Neural crest cell (in vitro differentiated cells): Measurements from ENCODE around the gene UBL4B. TPM values are rescaled to one million over a fixed set of nuclear protein-coding genes. Genes with fewer than 3 reads are reported as not detected.
A peak's percentile ranks its signal among the peaks of the same experiment; 100 is the strongest.
"Not testable (repeated sequence)": the region's sequence is repeated elsewhere in the genome, so short reads cannot be mapped to it uniquely, and the experiment has no call there.

Source experiments
- DNase-seq: peaks from one replicate; pipeline ENCODE4 v3.0.0; 2021; ENCODE audit warnings: low read depth, mixed read lengths, low spot score
- H3K27ac Mint-ChIP-seq: one replicate; pipeline ENCODE4 v1.8.0; 2021; ENCODE audit warnings: mild to moderate bottlenecking, mixed read lengths; ENCODE audit not compliant: unreplicated experiment
- H3K27me3 Mint-ChIP-seq: 2 replicates; pipeline ENCODE4 v1.8.0; 2021; ENCODE audit warnings: low read depth, mild to moderate bottlenecking, mixed read lengths
- H3K36me3 Mint-ChIP-seq: 2 replicates; pipeline ENCODE4 v1.8.0; 2021; ENCODE audit warnings: low read depth, mild to moderate bottlenecking, mixed read lengths
- H3K4me1 Mint-ChIP-seq: 2 replicates; pipeline ENCODE4 v1.8.0; 2021; ENCODE audit warnings: mixed read lengths
- H3K4me3 Mint-ChIP-seq: one replicate; pipeline ENCODE4 v1.8.0; 2021; ENCODE audit warnings: mild to moderate bottlenecking, mixed read lengths
- H3K9me3 Mint-ChIP-seq: 2 replicates; pipeline ENCODE4 v1.8.0; 2021; ENCODE audit warnings: mixed read lengths
- total RNA-seq: library from RNA; stranded (reverse); gene quantifications from 2 replicates; pipeline ENCODE4 v1.2.1, GENCODE V29; 2021
- TF ChIP-seq, protein P1 (sequence below): fragments of 200-600 bp; sonication (generic); conservative IDR thresholded peaks from 2 replicates; pipeline ENCODE4 v1.5.0; 2021; ENCODE audit warnings: antibody characterized with exemption, mild to moderate bottlenecking

The UBL4B gene
- total RNA-seq, 1 donor from 2014 or later: not detected

DNA sequence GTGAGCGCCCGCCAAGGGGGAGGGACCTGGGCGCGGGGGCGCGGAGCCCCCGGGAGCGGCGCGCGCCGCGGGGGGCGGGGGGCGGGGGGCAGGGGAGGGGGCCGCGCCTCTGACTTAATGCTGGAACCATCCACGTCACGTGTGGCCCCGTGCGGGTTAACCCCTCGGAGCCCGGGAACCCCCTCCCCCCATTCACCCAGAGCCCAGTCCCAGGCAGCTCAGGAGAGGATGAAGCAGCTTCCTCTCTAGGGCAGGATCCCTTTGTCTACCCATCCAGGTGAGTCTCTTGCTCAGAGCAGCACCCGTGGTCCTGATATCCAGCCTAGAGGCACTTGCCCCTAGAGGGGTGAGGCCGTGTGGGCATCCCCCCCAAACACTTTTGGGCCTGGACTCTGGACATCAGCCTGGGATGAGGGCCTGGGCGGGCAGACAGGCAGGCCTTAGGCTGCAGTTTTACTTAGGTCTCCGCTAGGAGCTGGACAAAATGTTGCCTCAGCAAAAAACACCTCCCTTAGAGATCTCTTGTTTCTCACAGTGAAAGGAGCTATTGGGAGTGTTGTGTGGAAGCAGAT is 41.5 kb upstream of the UBL4B start, which contains the start of gene ALX3:
Gene ALX3 (minus strand): TSS at position 2 of the 572 bp plus-strand sequence. CDS start 60 bp downstream, outside the sequence.
- Mint-ChIP-seq H3K27me3 (peaks cover 93% of the 10 kb centered on the region), H3K36me3 (no peaks in the 10 kb centered on the region), H3K4me3 (peak within 1 kb of the TSS; percentile 39), H3K4me1 (peaks cover 5% of the 10 kb centered on the region), H3K9me3 (no peaks in the 10 kb centered on the region), H3K27ac (no peak within 1 kb of the TSS)
- DNase-seq: no peak
- TF ChIP-seq, protein P1, sequence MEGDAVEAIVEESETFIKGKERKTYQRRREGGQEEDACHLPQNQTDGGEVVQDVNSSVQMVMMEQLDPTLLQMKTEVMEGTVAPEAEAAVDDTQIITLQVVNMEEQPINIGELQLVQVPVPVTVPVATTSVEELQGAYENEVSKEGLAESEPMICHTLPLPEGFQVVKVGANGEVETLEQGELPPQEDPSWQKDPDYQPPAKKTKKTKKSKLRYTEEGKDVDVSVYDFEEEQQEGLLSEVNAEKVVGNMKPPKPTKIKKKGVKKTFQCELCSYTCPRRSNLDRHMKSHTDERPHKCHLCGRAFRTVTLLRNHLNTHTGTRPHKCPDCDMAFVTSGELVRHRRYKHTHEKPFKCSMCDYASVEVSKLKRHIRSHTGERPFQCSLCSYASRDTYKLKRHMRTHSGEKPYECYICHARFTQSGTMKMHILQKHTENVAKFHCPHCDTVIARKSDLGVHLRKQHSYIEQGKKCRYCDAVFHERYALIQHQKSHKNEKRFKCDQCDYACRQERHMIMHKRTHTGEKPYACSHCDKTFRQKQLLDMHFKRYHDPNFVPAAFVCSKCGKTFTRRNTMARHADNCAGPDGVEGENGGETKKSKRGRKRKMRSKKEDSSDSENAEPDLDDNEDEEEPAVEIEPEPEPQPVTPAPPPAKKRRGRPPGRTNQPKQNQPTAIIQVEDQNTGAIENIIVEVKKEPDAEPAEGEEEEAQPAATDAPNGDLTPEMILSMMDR: no peak

DNA sequence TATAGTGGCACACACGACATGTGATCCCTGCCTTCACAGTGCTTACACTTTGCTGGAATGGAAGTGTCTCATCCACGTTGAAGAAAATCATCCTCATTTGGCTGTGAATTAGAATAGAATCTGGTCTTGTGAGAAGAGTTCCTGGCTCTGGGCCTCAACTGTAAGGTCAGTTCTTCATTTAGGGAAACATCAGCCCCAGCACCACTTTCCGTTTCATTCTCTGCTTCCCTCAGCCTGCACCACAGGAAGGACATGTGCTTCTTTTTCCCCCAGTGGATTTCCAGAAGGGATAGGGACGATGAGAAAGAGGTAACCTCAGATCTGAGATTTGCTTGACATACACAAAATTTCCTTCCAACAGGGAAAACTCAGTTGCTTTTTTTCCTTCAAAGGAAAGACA is 38.1 kb upstream of the UBL4B start:
- H3K36me3 Mint-ChIP-seq: no peaks in the 10 kb centered on the region
- no peak for DNase-seq
- H3K27me3 Mint-ChIP-seq: peaks cover 89% of the 10 kb centered on the region
- H3K27ac Mint-ChIP-seq: no peak overlapping the region
- TF ChIP-seq, protein P1: no peak
- H3K9me3 Mint-ChIP-seq: no peaks in the 10 kb centered on the region
- H3K4me1 Mint-ChIP-seq: no peaks in the 10 kb centered on the region
- no peak overlapping the region for H3K4me3 Mint-ChIP-seq

DNA sequence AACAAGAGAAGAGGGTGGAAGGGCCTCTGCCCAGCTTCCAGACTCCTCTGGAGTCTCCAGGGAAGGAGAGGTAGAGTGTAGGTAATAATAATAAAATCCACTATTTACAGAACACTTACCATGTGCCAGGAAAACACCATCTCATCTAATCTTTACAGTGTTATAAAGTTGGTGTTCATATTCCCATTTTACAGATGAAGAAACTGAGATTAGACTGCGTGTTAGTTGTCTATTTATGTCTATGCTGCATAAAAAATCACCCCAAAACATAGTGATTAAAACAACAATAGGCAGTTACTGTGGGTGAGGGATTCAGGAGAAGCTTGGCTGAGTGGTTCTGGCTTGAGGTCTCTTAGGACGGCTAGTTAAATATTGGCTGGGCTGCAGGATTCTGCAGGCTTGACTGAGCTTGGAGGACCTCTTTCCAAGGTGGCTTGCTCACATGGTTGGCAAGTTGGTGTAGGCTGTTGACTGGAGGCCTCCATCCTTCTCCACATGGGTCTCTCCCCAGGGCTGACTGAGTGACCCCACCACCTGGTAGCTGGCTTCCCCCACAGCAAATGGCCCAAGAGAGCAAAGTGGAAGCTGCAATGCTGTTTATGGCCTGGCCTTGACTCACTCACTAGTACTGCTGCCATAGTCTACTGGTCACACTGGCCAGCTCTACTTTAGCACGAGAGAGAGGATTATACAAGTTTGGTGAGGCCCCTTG is 35.3 kb upstream of the UBL4B start:
- Mint-ChIP-seq H3K9me3 (no peaks in the 10 kb centered on the region), H3K4me3 (no peak overlapping the region), H3K36me3 (no peaks in the 10 kb centered on the region), H3K4me1 (no peaks in the 10 kb centered on the region), H3K27ac (no peak overlapping the region), H3K27me3 (peaks cover 89% of the 10 kb centered on the region)
- DNase-seq: no peak
- TF ChIP-seq, protein P1: no peak

DNA sequence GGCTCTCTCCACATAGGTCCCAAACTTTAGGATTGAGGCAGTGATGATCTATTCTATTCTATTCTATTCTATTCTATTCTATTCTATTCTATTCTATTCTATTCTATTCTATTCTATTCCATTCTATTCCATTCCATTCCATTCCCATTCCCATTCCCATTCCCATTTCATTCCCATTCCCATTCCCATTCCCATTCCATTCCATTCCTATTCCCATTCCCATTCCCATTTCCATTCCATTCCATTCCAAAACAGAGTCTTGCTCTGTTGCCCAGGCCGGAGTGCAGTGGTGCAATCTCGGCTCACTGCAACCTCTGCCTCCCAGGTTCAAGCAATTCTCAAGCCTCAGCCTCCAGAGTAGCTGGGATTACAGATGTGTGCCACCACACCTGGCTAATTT is 32.2 kb upstream of the UBL4B start:
- H3K27me3 Mint-ChIP-seq: peaks cover 90% of the 10 kb centered on the region
- H3K4me3 Mint-ChIP-seq, H3K27ac Mint-ChIP-seq, DNase-seq, H3K9me3 Mint-ChIP-seq, H3K4me1 Mint-ChIP-seq, H3K36me3 Mint-ChIP-seq: not testable (repeated sequence)

DNA sequence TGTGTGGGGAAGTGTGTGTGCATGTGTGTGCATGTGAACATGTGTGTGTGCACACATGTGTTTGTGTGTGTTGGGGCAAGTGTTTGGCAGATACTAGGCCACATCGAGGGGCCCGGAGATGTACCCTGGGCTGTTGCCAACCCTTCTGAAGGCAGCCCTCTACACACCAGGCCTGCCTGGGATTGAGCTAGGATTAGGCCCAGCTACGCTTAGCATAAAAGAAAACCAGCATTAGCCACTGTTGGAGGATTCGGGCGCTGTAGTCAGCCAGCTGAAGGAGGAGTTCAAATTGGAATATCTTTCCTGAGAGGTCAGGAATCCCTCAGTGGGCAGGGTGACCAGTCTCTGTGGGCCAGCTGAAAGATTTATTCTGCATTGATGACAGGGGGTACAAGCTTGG is 31.2 kb upstream of the UBL4B start:
- peaks cover 92% of the 10 kb centered on the region for H3K27me3 Mint-ChIP-seq
- TF ChIP-seq, protein P1: no peak
- peaks cover 8% of the 10 kb centered on the region for H3K4me1 Mint-ChIP-seq
- DNase-seq: no peak
- H3K27ac Mint-ChIP-seq: no peak overlapping the region
- no peak overlapping the region for H3K4me3 Mint-ChIP-seq
- no peaks in the 10 kb centered on the region for H3K9me3 Mint-ChIP-seq
- H3K36me3 Mint-ChIP-seq: no peaks in the 10 kb centered on the region

DNA sequence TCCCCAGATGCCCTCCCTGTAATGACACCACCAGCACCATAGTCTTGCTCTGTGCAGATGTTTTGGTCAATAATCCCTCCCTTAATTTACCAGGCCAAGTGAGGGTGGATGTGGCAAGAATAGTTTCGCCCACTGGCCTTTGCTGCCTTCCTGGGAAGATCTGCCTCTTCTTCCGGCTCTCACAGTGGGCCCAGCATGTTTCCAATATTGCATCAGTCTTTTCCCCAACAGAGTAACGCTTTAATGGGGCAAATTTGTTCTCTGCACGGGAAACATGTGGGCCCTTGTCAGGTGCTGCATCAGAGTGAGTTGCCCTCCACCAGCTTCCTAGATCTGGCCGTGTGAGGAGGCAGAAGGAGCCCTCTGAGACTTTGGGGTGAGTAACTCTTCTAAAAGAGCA is 29.8 kb upstream of the UBL4B start:
- Mint-ChIP-seq H3K27ac (no peak overlapping the region), H3K36me3 (no peaks in the 10 kb centered on the region), H3K9me3 (no peaks in the 10 kb centered on the region), H3K27me3 (peaks cover 91% of the 10 kb centered on the region), H3K4me3 (peak overlapping the region; percentile 39), H3K4me1 (peaks cover 8% of the 10 kb centered on the region)
- DNase-seq: no peak
- TF ChIP-seq, protein P1: no peak
